Activated naive CD8-positive, alpha-beta T cell treated with anti-CD3 and anti-CD28 coated beads, Interleukin-2, amount 50 U/mL, for 16 hours (primary cell): Measurements from ENCODE around the gene AVEN.
"Not testable (repeated sequence)": the region's sequence is repeated elsewhere in the genome, so short reads cannot be mapped to it uniquely, and the experiment has no call there.

Source experiments
- DNase-seq: peaks from one replicate; pipeline ENCODE4 v3.0.0-alpha.2; 2020; ENCODE audit warnings: low read depth, low spot score

The AVEN gene

DNA sequence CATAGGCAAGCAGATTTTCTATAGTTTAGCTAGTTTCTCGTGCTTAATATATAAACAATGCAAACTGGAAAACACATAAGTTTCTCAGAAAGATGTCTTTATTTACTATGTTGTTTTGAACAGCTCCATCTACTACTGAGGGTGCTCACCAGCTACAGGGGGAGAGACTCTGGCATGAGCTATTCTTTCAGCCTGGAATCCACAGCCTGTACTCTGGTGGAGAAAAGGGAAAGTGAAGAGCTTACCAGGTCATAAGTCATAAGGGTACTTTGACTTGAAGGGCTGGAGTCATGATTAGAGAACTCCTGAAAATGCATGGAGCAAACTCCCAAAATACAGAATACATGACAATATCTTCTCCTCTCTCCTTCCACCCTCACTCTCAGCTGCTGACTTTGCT lies 4.4 kb upstream of the AVEN start:
- no peak for DNase-seq

- DNase-seq: no peak
Observed at GRCh38 chr15:34039790-34040113, 748 bp upstream of the AVEN start.

DNA sequence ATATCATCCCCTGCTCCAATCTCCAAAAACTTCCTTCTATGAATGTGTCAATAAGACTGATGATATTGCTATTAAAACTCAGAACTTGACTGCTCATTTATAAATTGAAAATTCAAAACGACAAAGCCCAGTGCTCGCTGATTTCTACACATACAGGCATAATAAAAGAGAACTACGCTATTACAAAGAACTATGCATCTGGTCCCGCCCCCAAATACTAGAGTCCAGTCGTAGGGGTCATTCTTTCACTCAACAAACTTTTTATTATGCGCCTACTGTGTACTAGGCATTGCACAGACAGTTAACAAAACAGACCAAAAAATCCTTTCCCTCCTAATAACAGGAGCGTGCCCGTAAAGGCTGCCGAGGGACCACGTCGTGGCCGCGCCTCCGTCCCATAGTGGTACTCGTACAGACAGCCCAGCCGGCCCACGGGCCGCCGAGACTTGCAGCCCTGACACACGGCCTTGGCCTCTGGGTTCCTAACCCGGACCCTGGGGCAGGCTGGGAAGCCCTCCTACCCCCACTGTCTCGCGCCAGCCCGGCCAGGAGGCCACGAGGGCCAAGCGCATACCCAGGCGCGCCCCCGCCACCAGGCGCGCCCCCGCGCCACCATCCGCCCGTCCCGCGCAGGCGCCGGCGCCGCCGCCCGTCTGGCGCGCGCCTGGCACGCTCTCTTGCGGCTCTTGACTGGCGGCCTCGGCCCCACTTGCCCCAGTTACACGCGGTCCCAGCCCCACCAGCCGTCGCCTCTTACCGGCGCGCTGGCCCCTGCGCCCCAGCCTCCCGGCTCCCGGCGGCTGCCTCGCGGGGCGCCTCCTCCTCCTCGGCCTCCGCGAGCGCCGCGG lies 757 bp downstream of the AVEN start:
- peak; percentile 44 for DNase-seq

DNA sequence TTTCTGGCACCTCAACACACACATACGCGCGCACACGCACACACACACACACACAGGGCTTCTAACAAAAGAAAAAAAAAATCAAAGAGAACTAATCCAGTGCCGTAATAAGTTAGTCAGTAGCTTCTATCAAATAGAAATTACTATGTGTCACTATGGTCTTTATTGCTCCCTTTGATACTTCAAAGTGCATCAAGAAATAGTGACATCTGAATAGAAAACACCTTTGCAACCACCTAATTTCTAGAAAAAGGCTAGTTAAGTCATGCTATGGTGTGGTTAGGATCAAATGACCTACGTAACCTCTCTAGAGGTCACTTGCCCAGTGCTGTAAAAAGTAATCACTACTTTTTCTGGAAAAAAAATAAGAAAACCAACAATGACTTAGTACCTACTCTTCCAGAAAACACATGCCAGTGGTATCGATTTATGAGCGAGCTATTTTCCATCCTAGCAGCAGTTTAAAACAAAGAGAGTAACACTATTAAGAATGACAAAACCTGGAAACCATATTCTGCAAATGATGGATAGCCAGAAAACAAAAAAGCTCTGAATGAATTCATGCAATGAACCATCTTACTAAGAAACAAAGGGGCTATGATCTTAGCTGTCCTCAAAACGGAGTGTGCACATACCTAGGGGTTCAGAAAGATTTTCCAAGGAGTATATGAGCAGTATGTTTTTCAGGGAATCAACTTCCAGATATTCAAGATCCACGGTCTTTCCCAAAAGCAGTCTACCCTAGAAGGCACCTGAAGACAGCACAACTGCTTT lies 6.8 kb downstream of the AVEN start:
- no peak for DNase-seq

DNA sequence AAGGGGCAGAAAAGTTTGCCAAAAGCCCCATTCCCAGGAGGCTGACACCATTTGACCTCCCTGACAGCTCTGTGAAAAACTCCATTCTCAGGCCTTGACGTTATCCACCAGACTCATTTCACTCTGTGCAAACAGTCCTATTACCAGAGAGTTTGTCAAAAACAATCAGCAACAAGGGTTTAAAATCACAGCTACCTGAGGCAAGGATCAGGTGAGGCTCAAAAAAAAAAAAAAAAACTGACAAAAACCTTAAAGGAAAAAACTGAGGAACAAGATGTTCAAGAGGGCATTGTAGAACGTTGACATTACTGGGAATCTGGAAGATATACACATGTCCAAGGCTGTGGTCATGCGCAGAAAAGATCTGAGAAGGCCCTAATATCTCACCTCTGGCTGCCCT lies 11.4 kb downstream of the AVEN start:
- DNase-seq: no peak

DNA sequence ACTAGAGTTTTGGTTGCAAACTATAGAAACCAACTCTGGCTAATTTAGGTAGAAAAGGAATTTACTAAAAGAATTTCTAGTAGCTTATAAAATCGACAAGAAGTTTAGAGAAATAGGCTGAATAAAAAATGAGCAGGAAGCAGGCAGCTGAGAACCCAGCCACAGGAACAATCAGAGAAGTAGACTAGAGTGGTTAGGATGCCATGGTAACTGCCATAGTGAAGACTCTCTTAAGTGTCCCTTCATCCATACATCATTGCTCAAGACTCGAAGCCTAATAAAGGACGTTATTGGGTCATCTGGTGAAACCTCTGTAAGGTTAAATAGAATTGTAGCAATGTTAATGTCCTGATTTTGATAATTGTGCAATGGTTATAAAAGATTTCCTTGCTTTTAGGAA lies 13.8 kb downstream of the AVEN start:
- DNase-seq: no peak

- no peak for DNase-seq
Observed at GRCh38 chr15:34023907-34024306, 15.1 kb downstream of the AVEN start.

DNA sequence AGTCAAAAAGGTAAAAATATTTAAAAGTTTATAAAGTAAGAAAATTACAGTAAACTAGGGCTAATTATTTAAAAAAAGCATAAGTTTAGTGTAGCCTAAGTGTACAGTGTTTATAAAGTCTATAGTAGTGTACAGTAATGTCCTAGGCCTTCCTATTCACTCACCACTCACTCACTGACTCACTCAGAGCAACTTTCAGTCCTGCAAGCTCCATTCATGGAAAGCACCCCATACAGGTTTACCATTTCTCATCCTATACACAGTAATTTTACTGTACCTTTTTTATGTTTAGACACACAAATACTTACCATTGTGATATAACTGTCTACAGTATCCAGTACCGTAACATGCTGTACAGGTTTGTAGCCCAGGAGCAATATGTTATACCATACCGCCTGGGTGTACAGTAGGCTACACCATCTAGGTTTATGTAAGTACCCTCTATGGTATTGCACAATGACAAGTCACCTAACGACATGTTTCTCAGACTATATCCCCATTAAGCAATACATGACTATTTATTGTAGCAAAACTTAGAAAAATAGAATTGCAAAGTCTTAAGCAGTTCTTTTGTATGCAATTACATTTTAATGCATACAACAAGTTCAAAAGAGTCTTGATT lies 19.5 kb downstream of the AVEN start:
- no peak for DNase-seq

DNA sequence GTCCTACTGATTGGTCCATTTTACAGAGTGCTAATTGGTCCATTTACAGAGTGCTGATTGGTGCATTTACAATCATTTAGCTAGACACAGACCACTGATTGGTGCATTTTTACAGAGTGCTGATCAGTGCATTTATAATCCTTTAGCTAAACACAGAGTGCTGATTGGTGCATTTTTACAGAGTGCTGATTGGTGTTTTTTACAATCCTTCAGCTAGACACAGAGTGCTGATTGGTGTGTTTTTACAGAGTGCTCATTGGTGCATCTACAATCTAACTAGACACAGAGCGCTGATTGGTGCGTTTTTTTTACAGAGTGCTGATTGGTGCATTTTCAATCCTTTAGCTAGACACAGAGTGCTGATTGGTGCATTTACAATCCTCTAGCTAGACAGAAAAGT lies 20.3 kb downstream of the AVEN start:
- not testable (repeated sequence) for DNase-seq

- no peak for DNase-seq
Observed at GRCh38 chr15:34018021-34018645, 20.9 kb downstream of the AVEN start.

GRCh38 chr15:34014556-34014955 lies 24.4 kb downstream of the AVEN start:
- DNase-seq: no peak

- DNase-seq: no peak
Observed at GRCh38 chr15:34013746-34014145, 25.3 kb downstream of the AVEN start.

DNA sequence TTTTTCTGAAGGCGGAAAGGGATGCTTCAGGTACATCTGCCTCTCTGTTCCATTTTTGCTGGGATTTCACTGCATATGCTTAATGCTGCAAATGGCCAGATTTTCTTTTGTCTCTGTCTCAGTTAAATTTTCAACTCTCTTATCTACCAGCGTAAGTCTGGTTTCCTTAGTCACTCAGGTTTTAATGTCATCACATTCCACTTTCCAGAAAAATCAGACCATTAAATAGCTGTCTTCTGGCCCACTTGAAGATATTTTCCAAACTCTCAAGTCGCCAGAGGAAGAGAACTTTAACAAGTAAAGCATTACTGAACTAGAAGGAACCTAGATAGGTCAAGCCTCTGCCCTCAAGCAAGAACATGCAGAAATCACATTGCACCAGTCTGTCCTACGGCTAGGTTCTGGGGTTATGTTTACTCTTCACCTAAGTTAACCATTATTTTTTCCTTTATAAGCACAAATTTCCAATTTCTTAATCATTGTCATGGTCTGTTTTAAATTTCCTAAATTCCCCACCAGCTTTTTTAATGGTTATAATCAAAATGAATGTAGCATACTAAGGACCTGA lies 26.5 kb downstream of the AVEN start:
- no peak for DNase-seq

- no peak for DNase-seq
Observed at GRCh38 chr15:34011481-34011880, 27.5 kb downstream of the AVEN start.

DNA sequence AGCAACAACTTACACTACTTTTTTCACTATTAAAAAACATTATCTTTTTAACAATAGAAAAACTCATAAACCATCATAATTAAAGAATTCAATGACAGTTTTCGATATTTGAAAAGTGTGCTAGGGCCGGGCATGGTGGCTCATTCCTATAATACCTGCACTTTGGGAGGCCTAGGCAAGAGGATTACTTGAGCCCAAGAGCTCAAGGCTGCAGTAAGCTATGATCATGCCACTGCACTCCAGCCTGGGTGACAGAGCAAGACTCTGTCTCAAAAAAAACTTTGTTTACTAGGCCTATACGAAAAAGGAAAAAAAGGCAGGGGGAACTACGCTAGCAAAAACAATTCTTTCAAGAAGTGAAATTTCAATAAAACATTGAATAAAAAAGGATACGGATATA lies 28.1 kb downstream of the AVEN start:
- DNase-seq: no peak

DNA sequence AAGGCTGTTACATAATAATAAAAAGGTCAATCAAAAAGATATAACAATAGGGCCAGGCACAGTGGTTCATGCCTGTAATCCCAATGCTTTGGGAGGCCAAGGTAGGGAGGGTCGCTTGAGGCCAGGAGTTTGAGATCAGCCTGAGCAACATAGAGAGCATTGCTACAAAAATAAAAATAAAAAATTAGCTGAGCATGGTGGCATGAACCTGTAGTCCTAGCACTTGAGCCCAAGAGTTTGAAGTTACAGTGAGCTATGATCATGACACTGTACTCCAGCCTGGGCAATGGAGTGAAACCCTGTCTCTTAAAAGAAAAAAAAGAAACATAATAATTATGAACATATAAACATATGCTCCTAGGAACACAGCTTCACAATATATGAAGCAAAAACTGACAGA lies 29.3 kb downstream of the AVEN start:
- DNase-seq: no peak

DNA sequence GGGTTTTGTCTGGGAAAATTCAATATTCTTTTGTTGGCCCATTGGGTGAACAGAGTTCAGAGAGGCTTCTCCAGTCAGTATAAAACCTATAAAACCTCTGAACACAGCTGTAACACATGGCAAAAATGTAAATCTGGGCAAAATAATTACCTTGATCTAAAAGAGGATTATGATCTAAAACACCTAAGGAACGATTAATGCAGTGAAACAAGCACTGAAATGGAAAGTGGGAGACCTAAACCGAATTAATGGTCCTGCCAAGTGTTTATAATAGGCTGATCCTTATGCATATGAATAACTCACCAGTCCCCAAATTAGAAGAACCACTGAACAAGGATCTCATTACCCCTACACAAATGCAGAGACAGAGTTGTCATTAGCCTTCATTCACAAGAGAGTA lies 32.6 kb downstream of the AVEN start:
- no peak for DNase-seq

DNA sequence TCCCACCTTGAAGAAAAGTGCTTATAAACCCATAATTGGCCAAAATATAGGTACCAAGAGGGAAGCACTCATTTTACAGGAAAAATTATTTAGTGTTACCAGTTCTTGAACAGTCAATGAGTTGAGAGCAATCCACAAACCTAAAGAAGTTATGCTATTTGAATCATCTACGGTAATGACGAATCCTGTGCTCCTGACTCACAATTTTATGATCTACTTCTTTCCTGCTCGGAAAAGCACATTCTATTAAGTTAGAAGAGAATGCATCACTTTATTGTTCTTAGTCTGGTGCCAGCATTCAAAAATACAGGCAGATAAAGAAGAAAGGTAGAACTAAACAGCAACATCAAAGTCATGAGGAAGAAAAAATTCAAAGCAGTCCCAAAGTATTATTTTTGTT lies 37.5 kb downstream of the AVEN start:
- no peak for DNase-seq

DNA sequence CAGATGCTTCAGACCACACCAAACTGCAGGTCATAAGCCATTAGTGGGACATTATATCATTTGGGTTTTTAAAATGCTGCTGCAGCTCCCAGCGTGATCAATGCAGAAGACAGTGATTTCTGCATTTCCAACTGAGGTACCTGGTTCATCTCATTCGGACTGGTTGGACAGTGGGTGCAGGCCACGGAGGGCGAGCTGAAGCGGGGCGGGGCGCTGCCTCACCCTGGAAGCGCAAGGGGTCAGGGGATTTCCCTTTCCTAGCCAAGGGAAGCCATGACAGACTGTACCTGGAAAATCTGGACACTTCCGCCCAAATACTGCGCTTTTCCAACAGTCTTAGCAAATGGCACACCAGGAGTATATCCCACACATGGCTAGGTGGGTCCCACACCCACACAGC lies 43.3 kb downstream of the AVEN start:
- not testable (repeated sequence) for DNase-seq

GRCh38 chr15:33994005-33994615 lies 44.9 kb downstream of the AVEN start:
- DNase-seq: no peak

GRCh38 chr15:33988384-33988783 lies 50.6 kb downstream of the AVEN start:
- no peak for DNase-seq

- no peak for DNase-seq
Observed at GRCh38 chr15:33987444-33987843, 51.6 kb downstream of the AVEN start.
